Testis (tissue), 2 donors: Measurements from ENCODE around the gene SYTL2.

Source experiments
- CTCF ChIP-seq, 3 experiments: fragments of 450-650 bp in 2 of 3; fragments of 200-600 bp in 1 of 3; sonication (generic) in 1 of 3; IDR thresholded peaks; one replicate each; pipeline ENCODE4 v1.5.1; 2016 to 2019; ENCODE audit warnings: antibody characterized with exemption in 3 of 3, mild to moderate bottlenecking in 2 of 3, moderate library complexity in 1 of 3
- POLR2A ChIP-seq: fragments of 450-650 bp; IDR thresholded peaks from one replicate; pipeline ENCODE4 v1.6.1; 2017; ENCODE audit warnings: antibody characterized with exemption, mild to moderate bottlenecking, moderate library complexity

DNA sequence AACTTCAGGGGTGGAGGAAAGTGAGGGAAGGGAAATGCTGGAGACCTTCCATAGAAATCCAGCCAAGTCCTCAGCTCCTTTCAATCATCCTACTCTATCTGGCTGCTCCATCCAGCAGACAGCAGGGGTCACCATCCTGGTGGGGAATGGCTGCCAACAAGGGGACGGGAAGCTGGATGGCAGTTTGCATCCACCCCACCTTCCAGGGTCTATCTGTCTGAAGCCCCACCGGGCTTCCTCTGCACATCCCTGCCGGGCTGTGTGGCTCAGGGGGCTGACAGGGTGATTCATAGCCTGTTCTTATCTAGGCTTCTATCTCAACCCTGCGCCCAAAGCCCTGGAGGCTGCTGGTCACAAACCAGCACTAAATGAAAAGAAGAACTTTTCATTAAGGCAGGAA is 1.1 kb downstream of the SYTL2 start:
- TF ChIP-seq CTCF (IDR thresholded peaks at IDR 0.05) (no peak), POLR2A (no peak)
